SJSA1 (cell line): Measurements from ENCODE around the gene MRM2. TPM values are rescaled to one million over a fixed set of nuclear protein-coding genes. Genes with fewer than 3 reads are reported as not detected.

Source experiments
- DNase-seq, 2 experiments: peaks; one replicate each; pipeline ENCODE4 v3.0.0-alpha.2; 2015 to 2020; ENCODE audit warnings: low spot score in 2 of 2, low read depth in 1 of 2
- H3K27ac ChIP-seq: fragments of 250-450 bp; sonication (Bioruptor Pico); 2 replicates; pipeline ENCODE4 v1.5.1; 2020; ENCODE audit warnings: mild to moderate bottlenecking, moderate library complexity
- H3K27me3 ChIP-seq: fragments of 250-450 bp; sonication (Bioruptor Pico); replicated peaks from 2 replicates; pipeline ENCODE4 v1.5.1; 2020; ENCODE audit warnings: mild to moderate bottlenecking, moderate library complexity
- H3K36me3 ChIP-seq: fragments of 250-450 bp; sonication (Bioruptor Pico); 2 replicates; pipeline ENCODE4 v1.5.1; 2020; ENCODE audit warnings: mild to moderate bottlenecking
- H3K4me1 ChIP-seq: fragments of 250-450 bp; sonication (Bioruptor Pico); replicated peaks from 2 replicates; pipeline ENCODE4 v1.6.1; 2021; ENCODE audit warnings: mild to moderate bottlenecking
- H3K4me3 ChIP-seq: fragments of 250-450 bp; sonication (Bioruptor Pico); 2 replicates; pipeline ENCODE4 v1.5.1; 2020; ENCODE audit warnings: mild to moderate bottlenecking
- H3K9me3 ChIP-seq: fragments of 250-450 bp; sonication (Bioruptor Pico); replicated peaks from 2 replicates; pipeline ENCODE4 v1.5.1; 2020; ENCODE audit warnings: mild to moderate bottlenecking
- total RNA-seq: library from RNA; depleted of rRNA; stranded (reverse); fragments of >200 nt; shearing (Covaris generic); gene quantifications from 2 replicates; pipeline ENCODE4 v1.2.3, GENCODE V29; 2014

MRM2 gene
- total RNA-seq, 1 experiment from 2014 or later, result 31.6 TPM

- DNase-seq, result no peak
- H3K36me3 ChIP-seq, result peaks cover 67% of the 10 kb centered on the region
- no peak overlapping the region for H3K4me3 ChIP-seq
- no peak overlapping the region for H3K27ac ChIP-seq
- peaks cover 14% of the 10 kb centered on the region for H3K4me1 ChIP-seq
- no peaks in the 10 kb centered on the region for H3K27me3 ChIP-seq
- H3K9me3 ChIP-seq, result no peaks in the 10 kb centered on the region
These were observed 11.1 kb downstream of the MRM2 start for GRCh38 chr7:2230882-2231281.

GRCh38 chr7:2230226-2230625 lies 11.8 kb downstream of the MRM2 start:
- Histone ChIP-seq H3K4me3 (no peak overlapping the region), H3K27ac (no peak overlapping the region), H3K9me3 (no peaks in the 10 kb centered on the region), H3K36me3 (peaks cover 67% of the 10 kb centered on the region), H3K27me3 (no peaks in the 10 kb centered on the region), H3K4me1 (peaks cover 14% of the 10 kb centered on the region)
- no peak for DNase-seq

GRCh38 chr7:2229467-2229866 lies 12.5 kb downstream of the MRM2 start:
- no peak for DNase-seq
- Histone ChIP-seq H3K4me1 (peaks cover 14% of the 10 kb centered on the region), H3K36me3 (peaks cover 60% of the 10 kb centered on the region), H3K27ac (no peak overlapping the region), H3K4me3 (no peak overlapping the region), H3K27me3 (no peaks in the 10 kb centered on the region), H3K9me3 (no peaks in the 10 kb centered on the region)

- H3K9me3 ChIP-seq, result no peaks in the 10 kb centered on the region
- peaks cover 57% of the 10 kb centered on the region for H3K36me3 ChIP-seq
- H3K27ac ChIP-seq, result no peak overlapping the region
- peaks cover 11% of the 10 kb centered on the region for H3K4me1 ChIP-seq
- H3K27me3 ChIP-seq, result no peaks in the 10 kb centered on the region
- no peak overlapping the region for H3K4me3 ChIP-seq
- no peak for DNase-seq
These were observed 13.1 kb downstream of the MRM2 start for GRCh38 chr7:2228921-2229320.

- H3K27ac ChIP-seq, result no peak overlapping the region
- peaks cover 6% of the 10 kb centered on the region; the same call in 1 of the 2 replicates for H3K4me1 ChIP-seq
- H3K36me3 ChIP-seq, result peaks cover 64% of the 10 kb centered on the region
- no peak for DNase-seq
- no peak overlapping the region for H3K4me3 ChIP-seq
- no peaks in the 10 kb centered on the region for H3K27me3 ChIP-seq
- no peaks in the 10 kb centered on the region for H3K9me3 ChIP-seq
These were observed 14.3 kb downstream of the MRM2 start for GRCh38 chr7:2227699-2228098.

- H3K27ac ChIP-seq, result no peak overlapping the region
- no peak overlapping the region for H3K4me3 ChIP-seq
- no peaks in the 10 kb centered on the region for H3K4me1 ChIP-seq
- no peaks in the 10 kb centered on the region for H3K27me3 ChIP-seq
- no peak for DNase-seq
- no peaks in the 10 kb centered on the region for H3K9me3 ChIP-seq
- peaks cover 71% of the 10 kb centered on the region for H3K36me3 ChIP-seq
These were observed 16.2 kb downstream of the MRM2 start for GRCh38 chr7:2225830-2226229.

GRCh38 chr7:2225336-2225735 lies 16.7 kb downstream of the MRM2 start:
- Histone ChIP-seq H3K4me3 (no peak overlapping the region), H3K36me3 (peaks cover 71% of the 10 kb centered on the region), H3K27me3 (no peaks in the 10 kb centered on the region), H3K4me1 (no peaks in the 10 kb centered on the region), H3K9me3 (no peaks in the 10 kb centered on the region), H3K27ac (no peak overlapping the region)
- DNase-seq, result no peak

GRCh38 chr7:2224934-2225333 lies 17.1 kb downstream of the MRM2 start:
- no peak overlapping the region for H3K27ac ChIP-seq
- no peaks in the 10 kb centered on the region for H3K4me1 ChIP-seq
- peaks cover 71% of the 10 kb centered on the region for H3K36me3 ChIP-seq
- no peak overlapping the region for H3K4me3 ChIP-seq
- no peaks in the 10 kb centered on the region for H3K27me3 ChIP-seq
- H3K9me3 ChIP-seq, result no peaks in the 10 kb centered on the region
- no peak for DNase-seq

- DNase-seq, result no peak
- H3K9me3 ChIP-seq, result no peaks in the 10 kb centered on the region
- no peak overlapping the region for H3K27ac ChIP-seq
- H3K27me3 ChIP-seq, result no peaks in the 10 kb centered on the region
- H3K4me1 ChIP-seq, result no peaks in the 10 kb centered on the region
- peaks cover 68% of the 10 kb centered on the region for H3K36me3 ChIP-seq
- no peak overlapping the region for H3K4me3 ChIP-seq
These were observed 17.5 kb downstream of the MRM2 start for GRCh38 chr7:2224491-2224928.

GRCh38 chr7:2223321-2223720 lies 18.7 kb downstream of the MRM2 start:
- Histone ChIP-seq H3K4me3 (no peak overlapping the region), H3K9me3 (no peaks in the 10 kb centered on the region), H3K27ac (no peak overlapping the region), H3K36me3 (peaks cover 57% of the 10 kb centered on the region), H3K4me1 (no peaks in the 10 kb centered on the region), H3K27me3 (no peaks in the 10 kb centered on the region)
- no peak for DNase-seq

GRCh38 chr7:2222516-2222915 lies 19.5 kb downstream of the MRM2 start:
- no peak for DNase-seq
- Histone ChIP-seq H3K27me3 (no peaks in the 10 kb centered on the region), H3K36me3 (peaks cover 60% of the 10 kb centered on the region), H3K4me1 (no peaks in the 10 kb centered on the region), H3K27ac (no peak overlapping the region), H3K9me3 (no peaks in the 10 kb centered on the region), H3K4me3 (no peak overlapping the region)

- Histone ChIP-seq H3K36me3 (peaks cover 59% of the 10 kb centered on the region), H3K27me3 (no peaks in the 10 kb centered on the region), H3K9me3 (no peaks in the 10 kb centered on the region), H3K4me1 (no peaks in the 10 kb centered on the region), H3K27ac (no peak overlapping the region), H3K4me3 (no peak overlapping the region)
- no peak for DNase-seq
These were observed 21.1 kb downstream of the MRM2 start for GRCh38 chr7:2220954-2221353.

- Histone ChIP-seq H3K36me3 (peaks cover 59% of the 10 kb centered on the region), H3K9me3 (no peaks in the 10 kb centered on the region), H3K4me3 (no peak overlapping the region), H3K4me1 (no peaks in the 10 kb centered on the region), H3K27me3 (no peaks in the 10 kb centered on the region), H3K27ac (no peak overlapping the region)
- no peak for DNase-seq
These were observed 21.5 kb downstream of the MRM2 start for GRCh38 chr7:2220506-2220905.

GRCh38 chr7:2220030-2220429 lies 22.0 kb downstream of the MRM2 start:
- H3K27ac ChIP-seq, result no peak overlapping the region
- H3K36me3 ChIP-seq, result peaks cover 59% of the 10 kb centered on the region
- no peaks in the 10 kb centered on the region for H3K27me3 ChIP-seq
- DNase-seq, result no peak
- H3K9me3 ChIP-seq, result no peaks in the 10 kb centered on the region
- H3K4me3 ChIP-seq, result no peak overlapping the region
- no peaks in the 10 kb centered on the region for H3K4me1 ChIP-seq

- Histone ChIP-seq H3K36me3 (peaks cover 63% of the 10 kb centered on the region), H3K9me3 (no peaks in the 10 kb centered on the region), H3K27me3 (no peaks in the 10 kb centered on the region), H3K4me3 (no peak overlapping the region), H3K4me1 (no peaks in the 10 kb centered on the region), H3K27ac (no peak overlapping the region)
- DNase-seq, result no peak
These were observed 22.4 kb downstream of the MRM2 start for GRCh38 chr7:2219606-2220005.
